GM23338 (cell line): ENCODE measurements around the gene GRID1. TPM values are rescaled to one million over a fixed set of nuclear protein-coding genes. Genes with fewer than 3 reads are reported as not detected.

ENCODE experiments used
- ATAC-seq: fragments of 200-7000 bp; cut with Tn5 transposase; 3 replicates; pipeline ENCODE4 v1.9.1; 2020
- DNase-seq: peaks from one replicate; pipeline ENCODE4 v3.0.0-alpha.2; 2015; ENCODE audit warnings: low spot score
- H2AFZ ChIP-seq: fragments of 200-600 bp; sonication (generic); 2 replicates; pipeline ENCODE4 v1.8.0; 2016; ENCODE audit warnings: antibody characterized with exemption, mild to moderate bottlenecking, moderate library complexity
- H3F3A ChIP-seq: fragments of 200-600 bp; sonication (generic); replicated peaks from 2 replicates; pipeline ENCODE4 v1.8.0; 2017; ENCODE audit warnings: antibody characterized with exemption, mixed run types, low read depth
- H3K27ac ChIP-seq: fragments of 200-600 bp; sonication (generic); 2 replicates; pipeline ENCODE4 v1.6.1; 2016; ENCODE audit warnings: low read depth
- H3K27me3 ChIP-seq: fragments of 200-600 bp; sonication (generic); 2 replicates; pipeline ENCODE4 v1.8.0; 2016; ENCODE audit warnings: mild to moderate bottlenecking, mixed run types, moderate library complexity; ENCODE audit not compliant: insufficient read depth
- H3K36me3 ChIP-seq: fragments of 200-600 bp; sonication (generic); 2 replicates; pipeline ENCODE4 v1.8.0; 2016; ENCODE audit warnings: mild to moderate bottlenecking; ENCODE audit not compliant: insufficient read depth
- H3K4me1 ChIP-seq: fragments of 200-600 bp; sonication (generic); 2 replicates; pipeline ENCODE4 v1.8.0; 2016; ENCODE audit warnings: mild to moderate bottlenecking, moderate library complexity; ENCODE audit not compliant: insufficient read depth
- H3K4me2 ChIP-seq: fragments of 200-600 bp; sonication (generic); 2 replicates; pipeline ENCODE4 v1.7.1; 2017; ENCODE audit warnings: mixed run types
- H3K4me3 ChIP-seq: fragments of 200-600 bp; sonication (generic); 2 replicates; pipeline ENCODE4 v1.6.1; 2016; ENCODE audit warnings: mixed run types
- H3K79me2 ChIP-seq: fragments of 200-600 bp; sonication (generic); replicated peaks from 2 replicates; pipeline ENCODE4 v1.8.0; 2017; ENCODE audit warnings: mild to moderate bottlenecking; ENCODE audit not compliant: insufficient read depth
- H3K9me2 ChIP-seq: fragments of 200-600 bp; sonication (generic); 2 replicates; pipeline ENCODE4 v1.8.0; 2017; ENCODE audit not compliant: insufficient read depth
- H4K20me1 ChIP-seq: fragments of 200-600 bp; sonication (generic); replicated peaks from 2 replicates; pipeline ENCODE4 v1.8.0; 2017; ENCODE audit warnings: mild to moderate bottlenecking; ENCODE audit not compliant: insufficient read depth
- H3K27ac Mint-ChIP-seq: 2 replicates; pipeline ENCODE4 v1.8.0; 2020; ENCODE audit warnings: inconsistent platforms, mild to moderate bottlenecking, moderate library complexity, mixed read lengths
- H3K27me3 Mint-ChIP-seq: 3 replicates; pipeline ENCODE4 v1.8.0; 2022; ENCODE audit warnings: low read depth, mild to moderate bottlenecking, moderate library complexity, mixed read lengths, inconsistent platforms; ENCODE audit not compliant: insufficient read depth, poor library complexity
- H3K36me3 Mint-ChIP-seq: 3 replicates; pipeline ENCODE4 v1.8.0; 2021; ENCODE audit warnings: low read depth, mild to moderate bottlenecking, inconsistent platforms, moderate library complexity, mixed read lengths
- H3K4me1 Mint-ChIP-seq: 3 replicates; pipeline ENCODE4 v1.8.0; 2020; ENCODE audit warnings: mild to moderate bottlenecking, inconsistent platforms, mixed read lengths
- H3K4me3 Mint-ChIP-seq: 3 replicates; pipeline ENCODE4 v1.8.0; 2021; ENCODE audit warnings: moderate library complexity, mild to moderate bottlenecking, inconsistent platforms, mixed read lengths
- H3K9me3 Mint-ChIP-seq: 3 replicates; pipeline ENCODE4 v1.8.0; 2020; ENCODE audit warnings: moderate library complexity, mild to moderate bottlenecking, inconsistent platforms, mixed read lengths
- CREB1 ChIP-seq: fragments of 250-450 bp; sonication (Bioruptor Pico); IDR thresholded peaks from 2 replicates; pipeline ENCODE4 v1.5.0; 2020; ENCODE audit warnings: low read depth, mild to moderate bottlenecking, moderate library complexity
- CTCF ChIP-seq, 2 experiments: fragments of 200-600 bp in 1 of 2; sonication (generic) in 1 of 2; conservative IDR thresholded peaks; 2 replicates each; pipeline versions ENCODE4 v1.5.1 to v1.6.1; 2016 to 2017; ENCODE audit warnings: antibody characterized with exemption in 2 of 2, low read depth in 2 of 2, mild to moderate bottlenecking in 2 of 2, moderate library complexity in 1 of 2
- EZH2phosphoT487 ChIP-seq: fragments of 200-600 bp; sonication (generic); IDR thresholded peaks from one replicate; pipeline ENCODE4 v1.8.1; 2018; ENCODE audit warnings: antibody characterized with exemption; ENCODE audit not compliant: unreplicated experiment
- NANOG ChIP-seq: IDR thresholded peaks from 2 replicates; pipeline ENCODE4 v1.6.1; 2016; ENCODE audit warnings: antibody characterized with exemption, borderline replicate concordance
- POLR2AphosphoS5 ChIP-seq: IDR thresholded peaks from 2 replicates; pipeline ENCODE4 v1.6.1; 2016; ENCODE audit warnings: antibody characterized with exemption, low read depth
- STAT1 ChIP-seq: IDR thresholded peaks from one replicate; pipeline ENCODE4 v1.6.1; 2016; ENCODE audit warnings: antibody characterized with exemption; ENCODE audit not compliant: unreplicated experiment
- ZNF114 ChIP-seq: fragments of 250-450 bp; sonication (Bioruptor Pico); IDR thresholded peaks from 2 replicates; pipeline ENCODE4 v1.5.0; 2020; ENCODE audit warnings: mild to moderate bottlenecking, moderate library complexity
- ZNF331 ChIP-seq: fragments of 250-450 bp; sonication (Bioruptor Pico); IDR thresholded peaks from 2 replicates; pipeline ENCODE4 v1.5.0; 2020; ENCODE audit warnings: low read depth, mild to moderate bottlenecking, moderate library complexity
- polyA plus RNA-seq: library from polyadenylated mRNA; unstranded; fragments of >200 nt; fragmentation: Nextera tagmentation; extraction: Ambion mirVana; gene quantifications from 2 replicates; pipeline ENCODE4 v1.2.1, GENCODE V29; 2016
- total RNA-seq: library from RNA; depleted of rRNA; stranded (reverse); fragments of >200 nt; shearing (Covaris generic); gene quantifications from 2 replicates; pipeline ENCODE4 v1.2.3, GENCODE V29; 2014
- TF ChIP-seq, protein P1 (sequence below): IDR thresholded peaks from one replicate; pipeline ENCODE4 v1.6.1; 2018; ENCODE audit warnings: antibody characterized with exemption; ENCODE audit not compliant: unreplicated experiment
- TF ChIP-seq, protein P2 (sequence below): fragments of 250-450 bp; sonication (Bioruptor Pico); IDR thresholded peaks from 2 replicates; pipeline ENCODE4 v1.5.0; 2020; ENCODE audit warnings: mild to moderate bottlenecking, moderate library complexity

Gene GRID1
- total and polyA plus RNA-seq, 2 experiments from 2014 or later = 0.14 to 0.15 TPM

DNA sequence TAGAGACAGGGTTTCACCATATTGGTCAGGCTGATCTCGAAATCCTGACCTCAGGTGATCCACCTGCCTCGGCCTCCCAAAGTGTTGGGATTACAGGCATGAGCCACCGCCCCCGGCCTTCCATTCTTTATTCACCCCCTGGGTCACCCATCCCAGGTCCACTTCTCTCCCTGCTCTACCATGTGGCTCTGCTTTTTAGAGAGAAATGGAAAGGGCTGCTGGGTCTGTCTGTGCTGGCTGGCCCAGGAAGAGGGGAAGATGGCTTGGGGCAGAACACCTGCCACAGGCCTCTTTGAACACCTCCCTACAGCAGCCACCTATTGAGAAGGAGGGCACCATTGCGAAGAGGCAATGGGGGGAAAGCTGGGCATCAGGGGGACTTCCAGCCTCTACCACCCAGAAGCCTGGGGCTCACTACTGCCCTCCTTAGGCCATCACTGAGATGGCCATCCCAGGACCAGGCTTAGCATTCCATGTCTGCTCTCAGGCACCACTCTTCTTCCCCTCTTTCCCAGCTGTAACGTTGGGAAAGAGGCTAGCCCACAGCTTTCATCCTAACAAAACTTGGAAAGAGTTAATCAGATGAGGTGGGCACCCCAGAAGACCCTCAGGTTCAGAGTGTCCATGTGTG is 256.3 kb downstream of the GRID1 start:
- Mint-ChIP-seq H3K27me3 (peaks cover 4% of the 10 kb centered on the region), H3K4me1 (no peaks in the 10 kb centered on the region), H3K36me3 (no peaks in the 10 kb centered on the region; the same call in 2 of the 3 replicates), H3K27ac (no peak overlapping the region), H3K9me3 (peaks cover 45% of the 10 kb centered on the region), H3K4me3 (no peak overlapping the region)
- peak; percentile 45 for DNase-seq
- no peaks in the 10 kb centered on the region for H4K20me1 ChIP-seq
- TF ChIP-seq EZH2phosphoT487 = no peak
- TF ChIP-seq CTCF (conservative IDR thresholded peaks at IDR 0.05; ENCODE audit: low read depth in 2 of 2) = peak; percentile 58 to 67
- H3K27me3 ChIP-seq = no peaks in the 10 kb centered on the region
- no peaks in the 10 kb centered on the region for H3K36me3 ChIP-seq
- H3K27ac ChIP-seq = no peak overlapping the region
- H3K9me2 ChIP-seq = no peaks in the 10 kb centered on the region
- no peaks in the 10 kb centered on the region for H3K4me1 ChIP-seq
- H2AFZ ChIP-seq = no peak overlapping the region
- no peaks in the 10 kb centered on the region for H3F3A ChIP-seq
- no peak overlapping the region for H3K4me3 ChIP-seq
- H3K4me2 ChIP-seq = no peak overlapping the region
- H3K79me2 ChIP-seq = no peaks in the 10 kb centered on the region
- peak; percentile 83 for ATAC-seq

GRCh38 chr10:86109421-86109820 is 257.2 kb downstream of the GRID1 start:
- H3F3A ChIP-seq = no peaks in the 10 kb centered on the region
- H3K79me2 ChIP-seq = no peaks in the 10 kb centered on the region
- Mint-ChIP-seq H3K36me3 (no peaks in the 10 kb centered on the region; the same call in 2 of the 3 replicates), H3K4me1 (no peaks in the 10 kb centered on the region), H3K9me3 (peaks cover 42% of the 10 kb centered on the region), H3K27ac (no peak overlapping the region), H3K4me3 (no peak overlapping the region), H3K27me3 (peaks cover 4% of the 10 kb centered on the region)
- H3K4me2 ChIP-seq = no peak overlapping the region
- no peak overlapping the region for H2AFZ ChIP-seq
- H3K4me3 ChIP-seq = no peak overlapping the region
- H3K4me1 ChIP-seq = no peaks in the 10 kb centered on the region
- DNase-seq (no peak), ATAC-seq (no peak)
- no peaks in the 10 kb centered on the region for H3K36me3 ChIP-seq
- H3K27me3 ChIP-seq = no peaks in the 10 kb centered on the region
- no peak overlapping the region for H3K27ac ChIP-seq
- H3K9me2 ChIP-seq = no peaks in the 10 kb centered on the region
- H4K20me1 ChIP-seq = no peaks in the 10 kb centered on the region
- TF ChIP-seq STAT1 (no peak), ZNF331 (no peak), ZNF114 (no peak), CREB1 (CRISPR knock-in tag) (no peak), NANOG (no peak), POLR2AphosphoS5 (no peak)
- TF ChIP-seq, protein P1, sequence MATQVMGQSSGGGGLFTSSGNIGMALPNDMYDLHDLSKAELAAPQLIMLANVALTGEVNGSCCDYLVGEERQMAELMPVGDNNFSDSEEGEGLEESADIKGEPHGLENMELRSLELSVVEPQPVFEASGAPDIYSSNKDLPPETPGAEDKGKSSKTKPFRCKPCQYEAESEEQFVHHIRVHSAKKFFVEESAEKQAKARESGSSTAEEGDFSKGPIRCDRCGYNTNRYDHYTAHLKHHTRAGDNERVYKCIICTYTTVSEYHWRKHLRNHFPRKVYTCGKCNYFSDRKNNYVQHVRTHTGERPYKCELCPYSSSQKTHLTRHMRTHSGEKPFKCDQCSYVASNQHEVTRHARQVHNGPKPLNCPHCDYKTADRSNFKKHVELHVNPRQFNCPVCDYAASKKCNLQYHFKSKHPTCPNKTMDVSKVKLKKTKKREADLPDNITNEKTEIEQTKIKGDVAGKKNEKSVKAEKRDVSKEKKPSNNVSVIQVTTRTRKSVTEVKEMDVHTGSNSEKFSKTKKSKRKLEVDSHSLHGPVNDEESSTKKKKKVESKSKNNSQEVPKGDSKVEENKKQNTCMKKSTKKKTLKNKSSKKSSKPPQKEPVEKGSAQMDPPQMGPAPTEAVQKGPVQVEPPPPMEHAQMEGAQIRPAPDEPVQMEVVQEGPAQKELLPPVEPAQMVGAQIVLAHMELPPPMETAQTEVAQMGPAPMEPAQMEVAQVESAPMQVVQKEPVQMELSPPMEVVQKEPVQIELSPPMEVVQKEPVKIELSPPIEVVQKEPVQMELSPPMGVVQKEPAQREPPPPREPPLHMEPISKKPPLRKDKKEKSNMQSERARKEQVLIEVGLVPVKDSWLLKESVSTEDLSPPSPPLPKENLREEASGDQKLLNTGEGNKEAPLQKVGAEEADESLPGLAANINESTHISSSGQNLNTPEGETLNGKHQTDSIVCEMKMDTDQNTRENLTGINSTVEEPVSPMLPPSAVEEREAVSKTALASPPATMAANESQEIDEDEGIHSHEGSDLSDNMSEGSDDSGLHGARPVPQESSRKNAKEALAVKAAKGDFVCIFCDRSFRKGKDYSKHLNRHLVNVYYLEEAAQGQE = no peak
- TF ChIP-seq, protein P2, sequence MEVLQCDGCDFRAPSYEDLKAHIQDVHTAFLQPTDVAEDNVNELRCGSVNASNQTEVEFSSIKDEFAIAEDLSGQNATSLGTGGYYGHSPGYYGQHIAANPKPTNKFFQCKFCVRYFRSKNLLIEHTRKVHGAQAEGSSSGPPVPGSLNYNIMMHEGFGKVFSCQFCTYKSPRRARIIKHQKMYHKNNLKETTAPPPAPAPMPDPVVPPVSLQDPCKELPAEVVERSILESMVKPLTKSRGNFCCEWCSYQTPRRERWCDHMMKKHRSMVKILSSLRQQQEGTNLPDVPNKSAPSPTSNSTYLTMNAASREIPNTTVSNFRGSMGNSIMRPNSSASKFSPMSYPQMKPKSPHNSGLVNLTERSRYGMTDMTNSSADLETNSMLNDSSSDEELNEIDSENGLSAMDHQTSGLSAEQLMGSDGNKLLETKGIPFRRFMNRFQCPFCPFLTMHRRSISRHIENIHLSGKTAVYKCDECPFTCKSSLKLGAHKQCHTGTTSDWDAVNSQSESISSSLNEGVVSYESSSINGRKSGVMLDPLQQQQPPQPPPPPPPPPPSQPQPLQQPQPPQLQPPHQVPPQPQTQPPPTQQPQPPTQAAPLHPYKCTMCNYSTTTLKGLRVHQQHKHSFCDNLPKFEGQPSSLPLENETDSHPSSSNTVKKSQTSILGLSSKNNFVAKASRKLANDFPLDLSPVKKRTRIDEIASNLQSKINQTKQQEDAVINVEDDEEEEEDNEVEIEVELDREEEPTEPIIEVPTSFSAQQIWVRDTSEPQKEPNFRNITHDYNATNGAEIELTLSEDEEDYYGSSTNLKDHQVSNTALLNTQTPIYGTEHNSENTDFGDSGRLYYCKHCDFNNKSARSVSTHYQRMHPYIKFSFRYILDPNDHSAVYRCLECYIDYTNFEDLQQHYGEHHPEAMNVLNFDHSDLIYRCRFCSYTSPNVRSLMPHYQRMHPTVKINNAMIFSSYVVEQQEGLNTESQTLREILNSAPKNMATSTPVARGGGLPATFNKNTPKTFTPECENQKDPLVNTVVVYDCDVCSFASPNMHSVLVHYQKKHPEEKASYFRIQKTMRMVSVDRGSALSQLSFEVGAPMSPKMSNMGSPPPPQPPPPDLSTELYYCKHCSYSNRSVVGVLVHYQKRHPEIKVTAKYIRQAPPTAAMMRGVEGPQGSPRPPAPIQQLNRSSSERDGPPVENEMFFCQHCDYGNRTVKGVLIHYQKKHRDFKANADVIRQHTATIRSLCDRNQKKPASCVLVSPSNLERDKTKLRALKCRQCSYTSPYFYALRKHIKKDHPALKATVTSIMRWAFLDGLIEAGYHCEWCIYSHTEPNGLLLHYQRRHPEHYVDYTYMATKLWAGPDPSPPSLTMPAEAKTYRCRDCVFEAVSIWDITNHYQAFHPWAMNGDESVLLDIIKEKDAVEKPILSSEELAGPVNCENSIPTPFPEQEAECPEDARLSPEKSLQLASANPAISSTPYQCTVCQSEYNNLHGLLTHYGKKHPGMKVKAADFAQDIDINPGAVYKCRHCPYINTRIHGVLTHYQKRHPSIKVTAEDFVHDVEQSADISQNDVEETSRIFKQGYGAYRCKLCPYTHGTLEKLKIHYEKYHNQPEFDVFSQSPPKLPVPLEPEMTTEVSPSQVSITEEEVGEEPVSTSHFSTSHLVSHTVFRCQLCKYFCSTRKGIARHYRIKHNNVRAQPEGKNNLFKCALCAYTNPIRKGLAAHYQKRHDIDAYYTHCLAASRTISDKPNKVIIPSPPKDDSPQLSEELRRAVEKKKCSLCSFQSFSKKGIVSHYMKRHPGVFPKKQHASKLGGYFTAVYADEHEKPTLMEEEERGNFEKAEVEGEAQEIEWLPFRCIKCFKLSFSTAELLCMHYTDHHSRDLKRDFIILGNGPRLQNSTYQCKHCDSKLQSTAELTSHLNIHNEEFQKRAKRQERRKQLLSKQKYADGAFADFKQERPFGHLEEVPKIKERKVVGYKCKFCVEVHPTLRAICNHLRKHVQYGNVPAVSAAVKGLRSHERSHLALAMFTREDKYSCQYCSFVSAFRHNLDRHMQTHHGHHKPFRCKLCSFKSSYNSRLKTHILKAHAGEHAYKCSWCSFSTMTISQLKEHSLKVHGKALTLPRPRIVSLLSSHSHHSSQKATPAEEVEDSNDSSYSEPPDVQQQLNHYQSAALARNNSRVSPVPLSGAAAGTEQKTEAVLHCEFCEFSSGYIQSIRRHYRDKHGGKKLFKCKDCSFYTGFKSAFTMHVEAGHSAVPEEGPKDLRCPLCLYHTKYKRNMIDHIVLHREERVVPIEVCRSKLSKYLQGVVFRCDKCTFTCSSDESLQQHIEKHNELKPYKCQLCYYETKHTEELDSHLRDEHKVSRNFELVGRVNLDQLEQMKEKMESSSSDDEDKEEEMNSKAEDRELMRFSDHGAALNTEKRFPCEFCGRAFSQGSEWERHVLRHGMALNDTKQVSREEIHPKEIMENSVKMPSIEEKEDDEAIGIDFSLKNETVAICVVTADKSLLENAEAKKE (CRISPR knock-in tag) = no peak
